ENCODE measurements around the gene PTPRCAP.
A peak's percentile ranks its signal among the peaks of the same experiment; 100 is the strongest.

The PTPRCAP gene

GRCh38 chr11:67393990-67394389 lies 43.5 kb downstream of the PTPRCAP start:
- DNase-seq, result no peak

- no peak for DNase-seq
Observed at GRCh38 chr11:67393437-67393836, 44.0 kb downstream of the PTPRCAP start.

- no peak for DNase-seq
Observed at GRCh38 chr11:67392183-67392715, 45.2 kb downstream of the PTPRCAP start.

- peak; percentile 16 to 52 for DNase-seq
Observed at GRCh38 chr11:67391304-67392182, 45.9 kb downstream of the PTPRCAP start, which contains the start of gene RAD9A. TSS of gene RAD9A (plus strand) at chr11:67391986. CDS start at chr11:67392045, 59 bp downstream.

GRCh38 chr11:67390947-67391303 lies 46.6 kb downstream of the PTPRCAP start:
- no peak for DNase-seq

GRCh38 chr11:67389477-67389876 lies 48.0 kb downstream of the PTPRCAP start:
- DNase-seq, result no peak

GRCh38 chr11:67387518-67387917 lies 50.0 kb downstream of the PTPRCAP start:
- no peak for DNase-seq

GRCh38 chr11:67387069-67387468 lies 50.4 kb downstream of the PTPRCAP start:
- no peak for DNase-seq

Data from cerebellar nuclear complex (tissue), 1 donor.